ENCODE results near the gene IL1RAPL2.

GRCh38 chrX:105564501-105564900 lies 998.5 kb downstream of the IL1RAPL2 start:
- TF ChIP-seq CTCF (IDR thresholded peaks at IDR 0.05) (no peak), POLR2A (IDR thresholded peaks at IDR 0.05) (no peak)

All from heart left ventricle (tissue), 13 donors.